Activated T-cell treated with anti-CD3 and anti-CD28 coated beads for 4 hours (primary cell): ENCODE measurements around the gene USB1.

Experiments
- DNase-seq: peaks from one replicate; pipeline ENCODE4 v3.0.0-alpha.2; 2020

The USB1 gene

GRCh38 chr16:58035356-58036170 lies 34.4 kb downstream of the USB1 start:
- DNase-seq: no peak

GRCh38 chr16:58036943-58037342 lies 35.7 kb downstream of the USB1 start:
- no peak for DNase-seq

DNA sequence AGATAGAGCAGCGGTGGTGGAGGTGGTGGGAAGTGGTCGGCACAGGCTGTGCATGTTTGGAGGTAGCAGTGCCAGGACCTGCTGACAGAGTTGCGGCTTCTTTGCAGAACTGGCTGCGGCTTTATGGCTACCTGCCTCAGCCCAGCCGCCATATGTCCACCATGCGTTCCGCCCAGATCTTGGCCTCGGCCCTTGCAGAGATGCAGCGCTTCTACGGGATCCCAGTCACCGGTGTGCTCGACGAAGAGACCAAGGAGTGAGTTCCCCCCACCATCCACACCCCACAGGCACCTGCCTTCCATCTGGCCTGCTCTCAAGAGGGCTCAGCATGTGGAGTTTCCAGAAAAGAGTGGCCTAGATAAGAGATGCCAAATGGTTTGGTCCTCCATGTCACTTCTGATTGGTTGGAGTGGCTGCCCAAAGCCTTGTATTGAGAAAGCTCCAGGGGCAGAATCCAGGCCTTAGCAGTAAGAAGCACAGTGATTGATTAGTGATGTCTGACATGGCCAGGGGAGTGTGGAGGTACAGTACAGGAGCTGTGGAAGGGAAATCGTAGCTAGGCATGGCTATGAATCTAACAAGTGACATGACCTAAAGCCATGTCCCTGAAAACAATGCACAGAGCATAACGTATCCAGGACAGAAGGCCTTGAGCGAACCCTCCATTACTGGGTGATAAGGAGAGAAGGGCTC lies 36.3 kb downstream of the USB1 start:
- DNase-seq: no peak

DNA sequence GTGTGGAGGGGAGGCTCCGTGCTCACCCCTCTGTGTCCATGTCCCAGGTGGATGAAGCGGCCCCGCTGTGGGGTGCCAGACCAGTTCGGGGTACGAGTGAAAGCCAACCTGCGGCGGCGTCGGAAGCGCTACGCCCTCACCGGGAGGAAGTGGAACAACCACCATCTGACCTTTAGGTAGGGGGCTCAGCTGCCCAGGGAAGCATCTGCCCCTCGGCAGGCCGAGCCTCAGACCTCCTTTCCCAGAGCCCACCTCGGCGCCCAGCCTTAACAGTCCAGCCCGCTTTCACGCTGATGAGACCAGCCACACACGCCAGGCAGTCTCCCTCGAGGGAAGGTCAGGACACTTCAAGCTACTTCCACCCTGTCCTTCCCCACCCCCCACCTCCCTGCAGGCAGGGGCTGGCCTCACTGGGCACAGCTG lies 37.0 kb downstream of the USB1 start:
- DNase-seq: no peak

- no peak for DNase-seq
Observed at GRCh38 chr16:58039829-58040495, 38.8 kb downstream of the USB1 start.

DNA sequence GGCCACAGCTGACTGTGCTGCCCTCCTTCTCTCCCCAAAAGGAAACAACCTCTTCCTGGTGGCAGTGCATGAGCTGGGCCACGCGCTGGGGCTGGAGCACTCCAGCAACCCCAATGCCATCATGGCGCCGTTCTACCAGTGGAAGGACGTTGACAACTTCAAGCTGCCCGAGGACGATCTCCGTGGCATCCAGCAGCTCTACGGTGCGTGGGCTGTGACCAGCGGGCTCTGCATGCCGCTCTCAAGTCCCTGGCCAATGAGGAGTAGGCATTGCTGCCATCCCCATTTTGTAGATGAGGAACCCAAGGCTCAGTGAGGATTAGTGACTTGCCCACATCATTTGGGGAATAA lies 39.3 kb downstream of the USB1 start:
- DNase-seq: no peak

GRCh38 chr16:58040945-58041627 lies 39.9 kb downstream of the USB1 start:
- no peak for DNase-seq

- DNase-seq: no peak
Observed at GRCh38 chr16:58041628-58041955, 40.4 kb downstream of the USB1 start.

GRCh38 chr16:58042001-58042885 lies 41.0 kb downstream of the USB1 start:
- DNase-seq: no peak

DNA sequence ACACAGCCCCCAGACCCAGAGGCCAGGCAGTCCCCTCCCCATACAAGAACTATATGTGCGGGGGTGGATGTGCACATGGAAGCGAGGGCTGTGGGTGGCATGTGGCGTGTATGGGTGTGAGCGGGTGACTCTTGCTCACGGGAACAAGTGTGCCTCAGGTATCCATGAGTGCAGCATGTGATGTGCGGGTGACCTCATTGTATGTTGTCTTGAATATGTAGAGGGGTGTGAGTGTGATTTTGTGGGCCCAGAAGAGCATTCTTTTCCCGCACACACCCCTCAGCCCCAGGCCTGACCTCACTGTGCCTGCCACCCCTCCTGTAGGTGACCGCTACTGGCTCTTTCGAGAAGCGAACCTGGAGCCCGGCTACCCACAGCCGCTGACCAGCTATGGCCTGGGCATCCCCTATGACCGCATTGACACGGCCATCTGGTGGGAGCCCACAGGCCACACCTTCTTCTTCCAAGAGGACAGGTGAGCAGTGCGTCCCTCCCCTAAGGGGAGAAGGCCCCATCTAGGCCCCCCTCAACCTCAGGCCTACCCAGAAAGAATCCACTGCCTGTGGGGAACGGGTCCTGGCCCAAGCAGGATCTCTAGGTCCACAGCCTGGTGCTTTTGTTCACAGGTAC lies 41.8 kb downstream of the USB1 start:
- no peak for DNase-seq

GRCh38 chr16:58043571-58044155 lies 42.5 kb downstream of the USB1 start:
- no peak for DNase-seq

DNA sequence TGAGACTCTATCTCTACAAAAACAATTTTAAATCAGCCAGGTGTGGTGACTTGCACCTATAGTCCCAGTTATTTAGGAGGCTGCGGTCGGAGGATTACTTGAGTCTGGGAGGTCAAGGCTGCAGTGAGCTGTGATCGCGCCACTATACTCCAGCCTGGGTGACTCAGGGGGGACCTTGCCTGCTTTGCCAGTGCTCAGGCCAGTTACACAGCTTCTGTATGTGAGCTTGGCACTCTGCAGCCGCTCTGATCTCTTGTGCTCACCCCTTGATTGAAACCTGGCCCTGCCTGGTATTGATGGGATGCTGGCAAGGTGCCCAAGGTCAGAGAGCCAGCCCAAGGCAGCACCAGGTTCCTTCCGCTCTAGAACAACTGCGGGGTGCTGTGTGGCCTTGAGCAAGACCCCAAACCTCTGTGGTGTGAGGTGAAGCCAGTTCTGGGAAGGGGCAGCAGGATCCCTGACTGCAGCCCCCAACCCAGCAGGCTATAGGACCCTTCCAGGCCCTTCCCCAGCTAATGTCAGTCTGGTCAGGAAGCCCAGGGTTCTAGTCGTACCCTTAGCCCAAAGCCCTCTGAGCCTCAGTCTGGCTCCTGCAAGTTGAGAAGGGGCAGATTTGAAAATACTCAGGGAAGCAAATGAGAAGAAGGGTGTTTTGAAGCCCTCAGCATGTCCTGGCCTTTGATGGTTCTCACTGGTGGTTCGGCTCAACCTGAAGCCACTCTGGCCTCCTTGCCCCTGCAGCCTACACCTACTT lies 43.2 kb downstream of the USB1 start:
- no peak for DNase-seq

GRCh38 chr16:58045096-58045495 lies 43.9 kb downstream of the USB1 start:
- no peak for DNase-seq

DNA sequence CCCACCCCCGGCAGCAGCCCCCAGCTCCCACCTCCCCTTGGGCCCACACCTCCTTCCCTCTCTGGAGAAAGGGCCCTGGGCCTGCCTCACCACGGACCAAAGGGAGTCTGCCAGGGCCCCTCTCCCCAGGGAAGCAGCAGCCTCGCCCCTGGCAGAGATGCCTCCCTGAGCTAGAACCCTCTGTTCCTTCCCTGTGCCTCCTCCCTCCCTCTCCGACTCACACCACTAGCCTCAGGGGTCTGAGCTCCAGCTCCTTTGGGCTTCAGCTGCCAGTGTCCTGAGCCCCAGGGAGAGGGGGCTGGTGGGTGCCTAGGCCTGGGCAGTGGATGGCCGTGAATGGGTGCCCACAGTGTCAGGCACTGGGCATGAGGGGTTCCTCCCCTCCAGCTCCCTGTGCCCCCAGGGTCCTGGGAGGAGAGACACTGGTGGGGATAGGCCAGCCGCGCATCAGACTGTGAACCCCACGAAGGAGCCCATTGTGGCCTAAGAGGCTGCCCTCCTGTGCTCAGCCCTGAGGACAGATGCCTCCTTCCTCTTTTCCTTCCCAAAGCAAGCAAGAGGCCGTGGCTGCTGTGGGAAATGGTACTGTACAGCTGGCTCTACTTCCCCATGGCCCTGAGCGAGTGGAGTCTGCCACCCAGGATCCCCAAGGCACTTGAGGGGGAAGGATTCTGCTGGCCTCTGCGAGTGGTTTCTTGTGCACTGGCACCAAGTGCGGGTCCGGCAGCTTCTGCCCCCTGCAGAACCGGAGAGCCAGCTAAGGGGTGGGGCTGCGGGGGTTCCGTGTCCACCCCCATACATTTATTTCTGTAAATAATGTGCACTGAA lies 45.1 kb downstream of the USB1 start:
- DNase-seq: no peak

GRCh38 chr16:58046936-58047335 lies 45.7 kb downstream of the USB1 start:
- no peak for DNase-seq

DNA sequence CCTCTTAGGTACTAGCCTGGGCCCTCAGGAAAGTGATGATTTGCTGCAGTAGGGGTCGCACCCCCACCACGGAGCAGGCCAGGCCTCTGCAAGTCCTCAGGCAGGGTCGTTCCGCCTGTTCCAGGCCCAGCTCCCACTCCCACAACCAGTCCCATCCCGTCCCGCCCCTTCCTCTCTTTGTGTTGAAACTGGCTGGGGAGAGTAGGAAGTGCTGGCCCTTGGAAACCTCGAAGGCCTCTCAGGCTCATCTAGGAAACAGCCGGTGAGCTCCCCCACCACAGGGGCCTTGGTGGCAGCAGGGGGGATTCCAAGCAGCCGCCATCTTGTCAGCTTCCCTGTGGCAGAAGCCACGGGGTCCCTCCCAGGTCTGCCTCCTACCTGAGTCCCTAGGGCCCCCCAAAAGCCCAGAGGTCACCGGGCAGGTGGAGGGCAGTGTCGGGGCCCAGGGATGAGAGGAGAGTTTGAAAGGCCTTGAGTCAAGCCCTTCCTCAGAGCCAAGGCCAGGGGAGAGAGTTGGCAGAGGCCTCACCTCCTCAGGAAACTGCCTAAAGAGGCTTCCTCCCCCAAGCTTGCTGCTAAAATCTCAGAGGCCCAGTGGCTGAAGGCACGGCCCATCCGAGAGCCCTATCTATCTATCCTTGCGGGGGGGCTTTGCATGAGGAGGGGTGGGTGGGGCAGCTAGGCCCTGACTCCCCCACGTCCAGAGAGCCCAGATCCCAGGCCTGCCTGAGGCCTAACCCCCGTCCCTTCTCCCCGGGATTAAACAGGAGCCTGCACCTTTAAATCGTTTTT lies 46.5 kb downstream of the USB1 start:
- DNase-seq: no peak

GRCh38 chr16:58048494-58049231 lies 47.5 kb downstream of the USB1 start:
- DNase-seq: no peak
